ENCODE data around the gene WDR90. TPM values are rescaled to one million over a fixed set of nuclear protein-coding genes. Genes with fewer than 3 reads are reported as not detected.

WDR90 gene
- polyA plus RNA-seq, 2 of the 4 experiments (the other 2 are of a cell fraction) = 6.5 to 30.7 TPM

DNA sequence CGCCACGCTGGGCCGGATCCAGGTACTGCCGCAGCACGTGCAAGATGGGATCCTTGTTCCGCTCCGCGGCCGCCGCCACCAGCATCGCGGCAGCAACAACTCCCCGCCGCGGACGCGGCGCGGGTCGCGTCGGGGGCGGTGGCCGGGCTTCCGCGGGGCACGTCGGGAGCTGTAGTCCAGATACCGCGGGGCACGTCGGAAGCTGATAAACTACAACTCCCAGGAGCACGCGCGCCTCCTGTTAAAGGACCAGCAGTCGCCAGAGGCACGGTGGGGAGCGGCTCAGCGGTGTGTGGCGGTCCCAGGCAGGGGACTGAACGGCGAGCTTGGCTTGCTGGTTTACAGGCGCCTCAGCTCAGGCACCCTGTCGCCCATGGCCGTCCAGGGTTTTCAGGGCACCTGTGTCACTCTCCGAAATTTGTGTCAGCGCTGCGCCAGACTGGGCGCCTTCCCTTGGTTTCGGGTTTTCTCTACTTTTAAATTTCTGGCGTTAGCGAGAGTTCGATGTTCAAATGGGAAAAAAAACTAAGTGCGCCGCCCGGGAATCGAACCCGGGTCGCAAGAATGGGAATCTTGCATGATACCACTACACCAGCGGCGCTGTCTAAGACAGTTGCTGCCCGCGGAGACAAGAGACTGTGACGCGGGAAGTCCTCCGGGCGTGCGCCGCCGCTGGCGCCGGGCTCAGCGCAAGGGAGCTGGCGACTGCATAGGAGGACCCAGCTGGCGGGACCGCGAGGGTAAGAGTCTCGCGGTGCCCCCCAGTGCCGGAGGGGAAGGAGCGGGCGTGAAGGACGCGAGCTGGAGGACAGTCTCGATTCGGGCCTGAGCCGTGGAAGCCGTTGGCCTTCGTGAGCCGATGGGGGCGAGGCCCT lies 12.7 kb upstream of the WDR90 start, which contains the start of gene METTL26 (continued):
- TF ChIP-seq, protein P1, sequence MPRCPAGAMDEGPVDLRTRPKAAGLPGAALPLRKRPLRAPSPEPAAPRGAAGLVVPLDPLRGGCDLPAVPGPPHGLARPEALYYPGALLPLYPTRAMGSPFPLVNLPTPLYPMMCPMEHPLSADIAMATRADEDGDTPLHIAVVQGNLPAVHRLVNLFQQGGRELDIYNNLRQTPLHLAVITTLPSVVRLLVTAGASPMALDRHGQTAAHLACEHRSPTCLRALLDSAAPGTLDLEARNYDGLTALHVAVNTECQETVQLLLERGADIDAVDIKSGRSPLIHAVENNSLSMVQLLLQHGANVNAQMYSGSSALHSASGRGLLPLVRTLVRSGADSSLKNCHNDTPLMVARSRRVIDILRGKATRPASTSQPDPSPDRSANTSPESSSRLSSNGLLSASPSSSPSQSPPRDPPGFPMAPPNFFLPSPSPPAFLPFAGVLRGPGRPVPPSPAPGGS (IDR thresholded peaks at IDR 0.05) = peak; percentile 67; the same call in 1 of the 3 replicates
- TF ChIP-seq EP300 (IDR thresholded peaks at IDR 0.05) (0 out of 5 replicates have a peak, but pooled peaks of 1 of the 2 experiments have one; percentile 13), HOXB5 (CRISPR knock-in tag; IDR thresholded peaks at IDR 0.05) (0 out of 2 replicates have a peak, but pooled peaks have one; percentile 39), JUN (IDR thresholded peaks at IDR 0.05) (peak; percentile 64 to 79; a peak in 3 of 5 replicates), CHD2 (IDR thresholded peaks at IDR 0.05; ENCODE audit: low read length, partially characterized antibody) (peak; percentile 80), POLR2AphosphoS2 (conservative IDR thresholded peaks at IDR 0.05; ENCODE audit: low read length) (no peak), JUNB (IDR thresholded peaks at IDR 0.05) (no peak), PHF8 (IDR thresholded peaks at IDR 0.05; ENCODE audit: borderline replicate concordance, low read depth) (peak; percentile 29; the same call in 1 of the 2 replicates), POLR2A (IDR thresholded peaks at IDR 0.05; ENCODE audit: low read length) (peak; percentile 94), CBX2 (IDR thresholded peaks at IDR 0.05; ENCODE audit: borderline replicate concordance, low read depth) (no peak), FOXS1 (CRISPR knock-in tag; IDR thresholded peaks at IDR 0.05) (no peak), SMC3 (IDR thresholded peaks at IDR 0.05) (0 out of 3 replicates have a peak, but pooled peaks have one; percentile 3), ZNF302 (CRISPR knock-in tag; IDR thresholded peaks at IDR 0.05) (no peak)
- TF ChIP-seq, protein P2, sequence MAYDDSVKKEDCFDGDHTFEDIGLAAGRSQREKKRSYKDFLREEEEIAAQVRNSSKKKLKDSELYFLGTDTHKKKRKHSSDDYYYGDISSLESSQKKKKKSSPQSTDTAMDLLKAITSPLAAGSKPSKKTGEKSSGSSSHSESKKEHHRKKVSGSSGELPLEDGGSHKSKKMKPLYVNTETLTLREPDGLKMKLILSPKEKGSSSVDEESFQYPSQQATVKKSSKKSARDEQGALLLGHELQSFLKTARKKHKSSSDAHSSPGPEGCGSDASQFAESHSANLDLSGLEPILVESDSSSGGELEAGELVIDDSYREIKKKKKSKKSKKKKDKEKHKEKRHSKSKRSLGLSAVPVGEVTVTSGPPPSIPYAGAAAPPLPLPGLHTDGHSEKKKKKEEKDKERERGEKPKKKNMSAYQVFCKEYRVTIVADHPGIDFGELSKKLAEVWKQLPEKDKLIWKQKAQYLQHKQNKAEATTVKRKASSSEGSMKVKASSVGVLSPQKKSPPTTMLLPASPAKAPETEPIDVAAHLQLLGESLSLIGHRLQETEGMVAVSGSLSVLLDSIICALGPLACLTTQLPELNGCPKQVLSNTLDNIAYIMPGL (CRISPR knock-in tag; IDR thresholded peaks at IDR 0.05; ENCODE audit: borderline replicate concordance) = peak; percentile 94
- TF ChIP-seq, protein P3, sequence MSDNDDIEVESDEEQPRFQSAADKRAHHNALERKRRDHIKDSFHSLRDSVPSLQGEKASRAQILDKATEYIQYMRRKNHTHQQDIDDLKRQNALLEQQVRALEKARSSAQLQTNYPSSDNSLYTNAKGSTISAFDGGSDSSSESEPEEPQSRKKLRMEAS (IDR thresholded peaks at IDR 0.05) = peak; percentile 89
- TF ChIP-seq, protein P4, sequence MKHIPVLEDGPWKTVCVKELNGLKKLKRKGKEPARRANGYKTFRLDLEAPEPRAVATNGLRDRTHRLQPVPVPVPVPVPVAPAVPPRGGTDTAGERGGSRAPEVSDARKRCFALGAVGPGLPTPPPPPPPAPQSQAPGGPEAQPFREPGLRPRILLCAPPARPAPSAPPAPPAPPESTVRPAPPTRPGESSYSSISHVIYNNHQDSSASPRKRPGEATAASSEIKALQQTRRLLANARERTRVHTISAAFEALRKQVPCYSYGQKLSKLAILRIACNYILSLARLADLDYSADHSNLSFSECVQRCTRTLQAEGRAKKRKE (CRISPR knock-in tag; IDR thresholded peaks at IDR 0.05; ENCODE audit: low read depth) = peak; percentile 57; the same call in 1 of the 2 replicates

DNA sequence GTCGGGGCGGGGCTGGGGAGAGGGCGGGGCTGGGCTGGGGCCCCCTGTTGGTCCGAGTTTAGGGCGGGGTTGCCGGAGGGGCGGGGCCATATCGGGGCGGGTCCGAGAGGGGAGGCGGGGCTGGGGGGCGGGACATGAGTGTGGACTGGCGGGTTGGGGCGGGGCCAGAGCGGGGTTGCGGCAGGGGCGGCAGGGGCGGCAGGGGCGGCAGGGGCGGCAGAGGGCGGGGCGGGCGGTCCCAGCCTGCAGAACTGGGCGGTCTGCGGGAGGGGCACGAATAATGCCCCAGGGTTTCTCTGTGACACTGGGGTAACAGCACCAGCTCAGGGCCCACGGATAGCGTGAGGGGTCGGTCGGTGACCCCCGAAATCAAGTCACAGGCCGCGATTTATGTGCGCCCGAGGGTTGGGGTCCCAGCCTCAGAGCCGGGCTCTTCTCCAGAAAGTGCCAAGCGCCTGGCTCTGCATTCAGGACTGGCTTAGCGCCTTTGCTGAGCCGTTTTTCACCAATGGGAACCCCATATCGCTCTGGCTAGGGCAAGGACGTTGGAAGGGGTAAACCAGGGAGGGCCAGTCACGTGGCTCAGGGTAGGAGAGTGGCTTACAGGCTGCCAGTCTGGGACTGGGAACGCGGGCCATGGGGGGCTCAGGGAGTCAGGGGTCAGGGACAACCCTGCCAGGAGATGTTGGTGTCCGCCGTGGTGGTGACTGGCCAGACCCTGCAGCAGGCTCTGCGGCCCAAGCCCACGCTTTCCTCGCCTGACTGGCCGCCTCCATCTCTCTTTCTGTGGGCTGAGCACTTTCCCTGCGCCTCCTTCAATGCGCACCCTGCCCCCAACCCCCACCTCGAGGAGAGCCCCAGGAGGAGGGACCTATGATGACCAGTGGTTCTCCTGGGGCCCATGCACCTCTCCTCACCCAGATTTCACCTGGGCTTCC lies 11.8 kb upstream of the WDR90 start:
- POLR2A ChIA-PET = interaction anchor here (1.3 to 1.6 kb wide), 2 partner anchors 47 to 50 kb away, joined by 4 read pairs; partner anchors contain the start of gene RAB40C
- peak overlapping the region; percentile 78 for H3K4me3 ChIP-seq
- FAIRE-seq = no peak
- DNase-seq (ENCODE audit: low read depth in 1 of 2, low spot score in 1 of 2) = peak; percentile 90 to 91
- H3K4me2 ChIP-seq = peak overlapping the region; percentile 78
- H3K27ac ChIP-seq = peak overlapping the region; percentile 83 to 91
- H3K4me1 ChIP-seq = peaks cover 24% of the 10 kb centered on the region
- peak in 1 of 2 experiments; percentile 3; a peak in 3 of 6 replicates for ATAC-seq
- H3K9me3 ChIP-seq = no peaks in the 10 kb centered on the region
- 43% methylated on average over 27 of the region's 53 CpGs for WGBS (ENCODE audit: missing lambda C conversion rate)
- TF ChIP-seq, protein P3 (IDR thresholded peaks at IDR 0.05) = no peak
- TF ChIP-seq EHMT2 (IDR thresholded peaks at IDR 0.05; ENCODE audit: low read depth) (no peak), TFCP2L1 (CRISPR knock-in tag; IDR thresholded peaks at IDR 0.05) (no peak), CHD4 (IDR thresholded peaks at IDR 0.05; ENCODE audit: borderline replicate concordance) (no peak)
- TF ChIP-seq, protein P5, sequence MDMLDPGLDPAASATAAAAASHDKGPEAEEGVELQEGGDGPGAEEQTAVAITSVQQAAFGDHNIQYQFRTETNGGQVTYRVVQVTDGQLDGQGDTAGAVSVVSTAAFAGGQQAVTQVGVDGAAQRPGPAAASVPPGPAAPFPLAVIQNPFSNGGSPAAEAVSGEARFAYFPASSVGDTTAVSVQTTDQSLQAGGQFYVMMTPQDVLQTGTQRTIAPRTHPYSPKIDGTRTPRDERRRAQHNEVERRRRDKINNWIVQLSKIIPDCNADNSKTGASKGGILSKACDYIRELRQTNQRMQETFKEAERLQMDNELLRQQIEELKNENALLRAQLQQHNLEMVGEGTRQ (IDR thresholded peaks at IDR 0.05) = 0 out of 2 replicates have a peak, but pooled peaks have one; percentile 19
- TF ChIP-seq, protein P6, sequence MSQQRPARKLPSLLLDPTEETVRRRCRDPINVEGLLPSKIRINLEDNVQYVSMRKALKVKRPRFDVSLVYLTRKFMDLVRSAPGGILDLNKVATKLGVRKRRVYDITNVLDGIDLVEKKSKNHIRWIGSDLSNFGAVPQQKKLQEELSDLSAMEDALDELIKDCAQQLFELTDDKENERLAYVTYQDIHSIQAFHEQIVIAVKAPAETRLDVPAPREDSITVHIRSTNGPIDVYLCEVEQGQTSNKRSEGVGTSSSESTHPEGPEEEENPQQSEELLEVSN (IDR thresholded peaks at IDR 0.05; ENCODE audit: borderline replicate concordance, low read depth) = no peak
- CTCF ChIA-PET = interaction anchor here (0.6 to 2.7 kb wide), 11 partner anchors 11 to 168 kb away, joined by 3 to 12 read pairs (median 6); partner anchors contain the start of gene RHOT2
